RWPE1 (cell line): Measurements from ENCODE around the gene ROPN1B.
"Not testable (repeated sequence)": the region's sequence is repeated elsewhere in the genome, so short reads cannot be mapped to it uniquely, and the experiment has no call there.

Source experiments
- CTCF ChIA-PET: fragments of 350-600 bp; sonication (Branson Sonifier 250); formaldehyde crosslinking; extraction: SDS; loops from one replicate; lab custom pipeline; 2021; lab: Yijun Ruan, JAX
- POLR2A ChIA-PET: fragments of 400-600 bp; formaldehyde crosslinking; extraction: SDS; loops from one replicate; lab custom pipeline; 2020; ENCODE audit warnings: antibody characterized with exemption; ENCODE audit not compliant: low non-redundant PET; lab: Yijun Ruan, JAX
- DNase-seq: peaks from one replicate; pipeline ENCODE4 v3.0.0; 2012; ENCODE audit warnings: low spot score
- H3K27ac ChIP-seq: fragments of 450-650 bp; 2 replicates; pipeline ENCODE4 v1.5.1; 2017
- CTCF ChIP-seq: fragments of 450-650 bp; conservative IDR thresholded peaks from 2 replicates; pipeline ENCODE4 v1.5.1; 2017; ENCODE audit warnings: low read depth, mild to moderate bottlenecking

The ROPN1B gene

GRCh38 chr3:125936210-125936815, 32.7 kb upstream of the ROPN1B start:
- CTCF ChIA-PET, H3K27ac ChIP-seq, POLR2A ChIA-PET, DNase-seq: not testable (repeated sequence)

- POLR2A ChIA-PET, CTCF ChIA-PET, H3K27ac ChIP-seq, DNase-seq: not testable (repeated sequence)
Measured at GRCh38 chr3:125936891-125937290, 32.1 kb upstream of the ROPN1B start.

GRCh38 chr3:125947806-125948205, 21.2 kb upstream of the ROPN1B start:
- POLR2A ChIA-PET, DNase-seq, CTCF ChIA-PET, H3K27ac ChIP-seq: not testable (repeated sequence)

- POLR2A ChIA-PET, CTCF ChIA-PET, DNase-seq, H3K27ac ChIP-seq: not testable (repeated sequence)
Measured at GRCh38 chr3:125948901-125949300, 20.1 kb upstream of the ROPN1B start.

GRCh38 chr3:125951176-125951575, 17.8 kb upstream of the ROPN1B start:
- H3K27ac ChIP-seq, DNase-seq, CTCF ChIA-PET, POLR2A ChIA-PET: not testable (repeated sequence)

GRCh38 chr3:125957020-125957419, 12.0 kb upstream of the ROPN1B start:
- H3K27ac ChIP-seq, CTCF ChIA-PET, DNase-seq, POLR2A ChIA-PET: not testable (repeated sequence)

GRCh38 chr3:125957674-125958510, 11.1 kb upstream of the ROPN1B start:
- no peak for TF ChIP-seq CTCF
- no peak overlapping the region for H3K27ac ChIP-seq
- no peak for DNase-seq
- ChIA-PET POLR2A (no interaction called here), CTCF (no interaction called here)

- POLR2A ChIA-PET: no interaction called here
- H3K27ac ChIP-seq: no peak overlapping the region
- no peak for DNase-seq
- CTCF ChIA-PET: no interaction called here
- TF ChIP-seq CTCF: no peak
Measured at GRCh38 chr3:125958511-125959316, 10.3 kb upstream of the ROPN1B start.

- POLR2A ChIA-PET: no interaction called here
- no peak overlapping the region for H3K27ac ChIP-seq
- TF ChIP-seq CTCF: no peak
- no peak for DNase-seq
- CTCF ChIA-PET: no interaction called here
Measured at GRCh38 chr3:125959317-125960065, 9.5 kb upstream of the ROPN1B start.
